Inflammatory macrophage (primary cell): ENCODE measurements around the gene FNDC5.
"Not testable (repeated sequence)": the region's sequence is repeated elsewhere in the genome, so short reads cannot be mapped to it uniquely, and the experiment has no call there.

ENCODE experiments used
- DNase-seq, 2 donors: peaks; one replicate each; pipeline ENCODE4 v3.0.0-alpha.2; 2020 to 2022
- total RNA-seq, 18 experiments: gene quantifications; one replicate each; lab custom pipeline; 2026; ENCODE audit warnings: mixed read lengths in 6 of 18, inconsistent platforms in 2 of 18; lab: John Stamatoyannopoulos, UW

The FNDC5 gene
- 0 to 0.25 (median 0.06) reads per million in 18 experiments for total RNA-seq

DNA sequence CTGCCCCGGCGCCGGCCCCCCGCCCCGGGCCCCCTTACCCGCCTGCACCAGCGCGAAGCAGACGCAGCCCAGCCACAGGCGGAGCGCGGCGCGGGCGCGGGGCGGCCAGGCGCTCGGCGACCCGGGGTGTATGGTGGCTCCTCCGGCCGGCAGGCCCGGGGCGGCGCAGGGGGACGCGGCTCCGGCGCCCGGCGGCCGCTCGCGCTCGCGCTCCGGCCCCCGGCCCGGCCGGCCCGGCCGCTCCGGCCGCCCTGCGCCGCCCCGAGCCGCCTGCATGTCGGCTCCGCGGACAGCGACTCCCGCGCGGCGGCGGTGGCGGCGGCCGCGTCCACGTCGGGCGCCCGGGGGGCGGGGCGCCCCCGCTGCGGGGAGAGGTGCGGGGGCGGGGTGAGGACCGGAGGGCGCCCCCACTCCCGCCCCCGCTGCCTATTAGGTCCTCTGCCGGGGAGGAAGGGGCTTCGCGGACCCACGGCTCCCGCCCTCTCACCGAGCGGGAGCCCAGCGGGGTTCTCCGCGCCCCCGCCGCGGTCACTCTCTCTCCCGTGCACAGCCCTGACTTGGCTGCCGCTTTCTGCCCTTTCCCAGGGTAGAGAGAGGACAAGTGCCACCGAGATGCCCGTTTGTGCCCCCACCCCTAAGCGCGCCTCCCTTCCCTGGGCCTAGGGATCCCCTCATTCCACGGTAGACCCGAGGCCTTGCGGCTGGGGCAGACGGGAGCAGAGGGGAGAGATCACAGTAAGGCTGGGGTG, at the start of gene FNDC5:
Gene FNDC5, minus strand, starts transcription at position 298 of the 749 bp plus-strand sequence.
- DNase-seq, result no peak

DNA sequence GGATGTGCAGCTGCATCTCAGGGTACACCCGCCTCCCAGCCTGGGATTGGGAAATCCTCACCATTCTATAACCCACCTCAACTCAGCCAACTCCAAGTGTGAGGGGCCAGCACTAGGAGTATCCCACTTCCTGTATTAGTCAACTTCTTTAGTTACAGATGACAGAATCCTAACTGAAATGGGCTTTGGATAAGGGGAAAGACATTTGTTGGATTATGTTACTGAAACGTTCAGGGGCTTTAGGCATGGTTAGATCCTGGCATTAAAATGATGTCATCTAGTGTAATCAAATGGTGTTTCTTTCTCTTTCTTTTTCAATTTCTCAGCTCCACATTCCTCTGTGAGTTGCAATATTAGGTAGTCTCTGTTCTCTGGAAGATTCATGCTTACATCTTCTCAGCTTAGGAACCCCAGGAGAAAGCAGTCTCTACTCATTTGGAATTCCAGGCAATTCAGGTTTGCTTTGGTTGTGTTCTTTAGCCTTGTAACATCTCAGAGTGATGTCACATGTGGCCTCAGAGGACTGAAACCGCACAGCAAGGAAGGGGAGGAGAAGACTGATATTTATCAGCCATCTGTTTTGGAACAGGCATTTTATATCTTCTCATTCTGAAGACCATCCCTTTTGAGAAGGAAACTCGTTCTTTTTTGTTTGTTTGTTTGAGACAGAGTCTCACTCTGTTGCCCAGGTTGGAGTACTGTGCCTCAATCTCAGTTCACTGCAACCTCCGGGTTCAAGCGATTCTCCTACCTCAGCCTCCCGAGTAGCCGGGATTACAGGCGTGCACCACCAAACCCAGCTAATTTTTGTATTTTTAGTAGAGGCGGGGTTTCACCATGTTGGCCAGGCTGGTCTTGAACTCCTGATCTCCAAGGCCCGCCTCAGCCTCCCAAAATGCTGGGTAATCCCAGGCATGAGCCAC, 49.4 kb upstream of the FNDC5 start:
- no peak for DNase-seq

DNA sequence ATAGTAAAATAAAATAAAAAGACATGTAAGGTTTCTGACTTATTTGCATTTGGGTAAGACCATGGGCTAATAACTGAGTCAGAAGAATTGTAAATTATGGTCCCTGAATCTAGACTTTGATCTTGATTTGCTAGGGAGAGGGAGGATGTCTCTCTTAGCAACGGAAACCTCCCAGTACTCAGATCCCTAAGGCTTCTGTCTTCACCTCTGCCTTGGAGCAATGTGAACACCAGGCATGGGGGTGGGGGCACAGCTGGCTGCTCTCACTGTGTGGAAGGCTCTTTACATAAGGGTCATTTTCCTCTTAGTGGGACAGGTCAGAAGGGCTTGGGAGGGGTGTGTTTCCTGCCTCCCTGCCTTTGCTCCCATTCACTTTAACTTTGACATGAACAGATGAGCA, 47.5 kb upstream of the FNDC5 start:
- DNase-seq, result no peak

DNA sequence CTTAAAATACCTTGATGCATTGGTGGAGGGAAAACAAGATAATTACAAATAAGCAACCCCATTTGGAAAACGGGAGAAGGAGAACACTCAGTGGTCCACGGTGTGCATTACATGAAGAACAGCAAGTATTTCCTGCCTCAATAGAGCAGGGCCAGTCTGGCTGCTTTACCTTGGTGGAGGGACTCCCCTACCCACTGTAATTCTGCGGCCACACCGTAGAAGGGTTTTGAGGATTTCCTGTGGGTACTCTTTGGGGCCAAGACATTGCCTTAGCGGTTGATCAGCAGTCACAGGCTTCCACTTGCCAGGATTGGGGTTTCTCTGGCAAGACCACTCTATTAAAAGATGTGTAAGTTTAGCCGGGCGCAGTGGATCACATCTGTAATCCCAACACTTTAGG, 46.8 kb upstream of the FNDC5 start:
- no peak for DNase-seq

DNA sequence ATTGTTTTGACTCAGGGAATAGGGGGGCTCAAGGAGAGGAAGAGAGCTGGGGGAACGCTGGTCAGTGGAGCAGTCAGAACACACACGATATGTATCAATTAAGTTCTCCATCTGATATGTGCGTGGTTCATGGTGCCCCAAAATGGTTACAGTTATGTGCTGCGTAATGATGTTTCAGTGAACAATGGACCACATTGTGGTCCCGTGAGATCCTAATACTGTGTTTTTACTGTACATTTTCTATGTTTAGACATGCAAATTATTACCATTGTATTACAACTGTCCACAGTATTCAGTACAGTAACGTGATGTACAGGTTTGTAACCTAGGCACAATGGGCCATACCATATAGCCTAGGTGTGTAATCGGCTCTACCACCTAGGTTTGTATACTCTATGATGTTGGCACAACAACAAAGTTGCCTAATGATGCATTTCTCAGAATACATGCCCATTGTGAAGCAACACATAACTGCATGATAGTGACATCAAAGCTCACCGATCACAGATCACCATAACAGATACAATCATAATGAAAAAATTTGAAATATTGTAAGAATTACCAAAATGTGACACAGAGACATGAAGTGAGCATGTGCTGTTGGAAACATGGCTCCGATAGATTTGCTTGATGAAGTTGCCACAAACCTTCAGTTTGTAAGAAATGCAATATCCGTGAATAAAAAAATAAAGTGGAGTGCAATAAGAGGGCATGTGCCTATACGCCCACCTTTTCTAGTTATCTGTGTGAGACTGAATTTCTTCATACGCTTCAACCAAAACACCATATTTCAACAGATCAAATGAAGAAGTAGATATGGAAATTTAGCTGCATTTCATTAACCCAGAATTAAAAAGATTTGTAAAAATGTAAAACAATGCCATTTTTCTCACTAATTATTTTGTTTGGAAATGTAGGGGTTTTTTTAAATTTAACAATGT, 45.3 kb upstream of the FNDC5 start:
- peak; percentile 29 to 53 for DNase-seq

DNA sequence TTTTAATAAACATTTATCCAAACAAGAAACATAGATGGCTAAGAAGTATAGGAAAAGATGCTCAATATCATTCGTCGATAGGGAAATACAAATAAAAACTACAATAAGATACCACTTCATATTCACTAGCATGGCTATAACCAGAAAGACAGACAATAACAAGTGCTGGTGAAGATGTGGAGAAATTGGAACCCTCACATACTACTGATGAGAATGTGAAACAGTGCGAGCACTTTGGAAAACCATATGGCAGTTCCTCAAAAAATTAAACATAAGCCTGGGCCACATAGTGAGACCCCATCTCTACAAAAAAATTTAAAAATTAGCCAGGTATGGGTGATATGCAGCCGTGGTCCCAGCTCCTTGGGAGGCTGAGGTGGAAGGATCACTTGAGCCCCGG, 39.6 kb upstream of the FNDC5 start:
- DNase-seq, result no peak

DNA sequence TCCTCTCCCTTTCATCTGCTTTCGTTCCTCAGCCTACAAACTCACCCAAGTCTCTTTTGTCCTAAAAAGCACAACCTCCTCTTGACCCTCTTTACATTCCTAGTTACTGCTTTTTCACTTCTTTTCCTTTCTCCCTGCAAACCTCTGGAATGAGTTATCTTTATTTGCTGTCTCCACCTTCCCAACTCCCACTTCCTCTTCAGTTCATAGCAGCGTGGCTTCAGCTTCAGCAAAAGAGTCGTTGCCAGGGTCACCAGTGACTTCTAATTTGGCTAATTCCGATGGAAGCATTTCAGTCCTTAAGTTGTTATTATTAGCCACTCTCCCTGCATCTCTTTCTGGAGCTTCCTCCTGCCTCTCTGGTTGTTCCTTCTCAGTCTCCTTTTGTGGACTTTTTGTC, 36.7 kb upstream of the FNDC5 start:
- no peak for DNase-seq

DNA sequence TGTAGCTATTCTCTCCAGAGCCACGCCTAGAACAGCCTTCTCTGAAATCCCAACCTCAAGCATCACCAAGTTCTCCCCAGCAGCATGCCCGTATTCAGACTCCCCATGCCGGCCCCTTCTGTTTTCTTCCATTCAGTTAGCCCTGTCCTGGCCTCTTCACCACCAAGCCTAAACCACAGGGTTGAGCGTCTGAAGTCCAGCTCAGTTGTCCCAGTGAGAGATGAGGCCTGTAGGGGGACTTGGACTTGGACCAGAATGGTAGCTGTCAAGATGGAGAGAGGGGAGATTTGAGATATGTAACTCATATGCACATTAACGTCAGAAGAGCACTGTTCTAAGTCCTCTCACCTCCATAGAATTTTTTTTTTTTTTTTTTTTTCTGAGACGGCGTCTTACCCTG, 35.9 kb upstream of the FNDC5 start:
- no peak for DNase-seq

DNA sequence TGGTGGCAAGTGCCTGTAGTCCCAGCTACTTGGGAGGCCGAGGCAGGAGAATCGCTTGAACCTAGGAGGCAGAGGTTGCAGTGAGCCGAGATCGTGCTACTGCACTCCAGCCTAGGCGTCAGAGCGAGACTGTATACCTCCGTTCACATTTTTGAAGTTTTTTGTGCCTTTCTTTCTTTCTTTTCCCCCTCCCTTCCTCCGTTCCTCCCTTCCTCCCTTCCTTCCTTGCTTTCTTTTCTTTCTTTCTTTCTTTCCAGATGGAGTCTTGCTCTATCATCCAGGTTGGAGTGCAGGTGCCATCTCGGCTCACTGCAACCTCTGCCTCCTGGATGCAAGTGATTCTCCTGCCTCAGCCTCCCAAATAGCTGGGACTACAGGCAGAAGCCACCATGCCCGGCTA, 34.9 kb upstream of the FNDC5 start:
- not testable (repeated sequence) for DNase-seq

DNA sequence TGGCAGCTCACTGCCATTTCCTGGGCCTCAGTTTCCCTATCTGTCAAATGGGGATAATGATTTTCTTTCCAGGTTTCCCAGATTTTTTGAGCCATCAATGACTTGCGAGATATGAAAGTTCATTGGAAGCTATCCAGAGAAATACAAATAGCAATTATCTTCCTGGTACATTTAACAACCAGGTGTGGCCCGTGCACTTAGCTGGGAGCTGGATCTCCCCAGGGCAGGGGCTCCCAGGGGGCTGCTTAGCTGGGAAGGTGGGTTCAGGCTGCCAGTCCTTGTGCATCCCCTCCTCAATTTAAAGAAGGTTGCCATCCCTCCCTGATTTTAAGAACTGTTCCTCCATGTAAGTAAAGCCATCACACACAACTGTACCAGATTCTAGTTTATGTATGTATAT, 34.1 kb upstream of the FNDC5 start:
- DNase-seq, result no peak

DNA sequence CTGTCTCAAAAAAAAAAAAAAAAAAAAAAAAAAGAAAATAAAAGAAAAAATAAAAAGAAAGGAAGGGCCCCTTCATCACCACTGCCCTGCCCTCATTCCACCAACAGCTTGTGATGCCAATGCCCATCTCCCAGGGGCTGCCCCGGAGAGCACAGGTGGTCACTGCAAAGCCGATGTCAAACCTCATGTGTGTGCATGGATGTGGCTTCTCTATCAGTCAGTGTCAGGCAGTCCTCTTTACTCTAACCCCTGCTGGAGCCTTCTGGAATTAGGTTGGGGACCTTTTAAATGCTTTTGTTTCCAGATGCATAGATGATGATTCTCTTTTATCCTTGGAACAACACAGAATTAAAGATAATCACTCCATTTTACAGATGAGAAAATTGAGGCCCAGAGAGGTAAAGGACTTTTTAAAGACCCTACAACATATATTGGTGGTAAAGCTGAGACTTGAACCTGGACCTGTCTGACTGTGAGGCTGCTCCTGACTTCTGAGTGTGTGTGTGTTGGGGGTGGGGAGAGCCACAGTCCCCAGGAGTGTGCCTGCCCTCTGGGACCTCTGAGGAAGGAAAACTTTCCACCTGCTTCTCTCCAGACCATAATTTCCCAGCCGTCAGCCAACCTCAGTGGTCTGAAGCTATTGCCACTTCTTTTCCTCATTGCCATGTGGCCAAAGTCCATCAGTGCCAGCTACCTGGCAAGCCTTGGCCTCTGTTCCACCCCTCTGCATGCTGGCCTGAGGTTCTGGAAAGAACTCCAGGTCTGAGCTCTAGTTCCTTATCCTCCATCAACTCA, 33.5 kb upstream of the FNDC5 start:
- no peak for DNase-seq

DNA sequence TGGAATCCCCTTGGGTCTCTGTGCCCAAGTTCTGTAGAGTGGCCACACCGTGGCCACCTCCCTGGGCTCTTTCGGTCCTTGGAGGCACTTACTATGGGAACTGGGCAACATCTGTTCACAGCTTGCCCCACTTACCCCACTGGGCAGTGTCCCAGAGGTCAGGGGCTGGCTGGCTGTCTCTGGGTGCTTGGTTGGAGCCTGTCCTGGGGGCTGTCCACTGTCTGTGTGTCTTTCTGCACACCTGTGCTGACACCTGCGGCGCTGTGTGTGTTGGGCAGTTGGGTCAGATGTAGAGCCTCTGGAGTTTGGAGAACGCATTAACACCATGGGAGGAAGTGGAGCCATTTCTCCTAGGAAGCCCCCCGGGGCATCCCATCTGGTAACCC, 31.8 kb upstream of the FNDC5 start:
- no peak for DNase-seq

DNA sequence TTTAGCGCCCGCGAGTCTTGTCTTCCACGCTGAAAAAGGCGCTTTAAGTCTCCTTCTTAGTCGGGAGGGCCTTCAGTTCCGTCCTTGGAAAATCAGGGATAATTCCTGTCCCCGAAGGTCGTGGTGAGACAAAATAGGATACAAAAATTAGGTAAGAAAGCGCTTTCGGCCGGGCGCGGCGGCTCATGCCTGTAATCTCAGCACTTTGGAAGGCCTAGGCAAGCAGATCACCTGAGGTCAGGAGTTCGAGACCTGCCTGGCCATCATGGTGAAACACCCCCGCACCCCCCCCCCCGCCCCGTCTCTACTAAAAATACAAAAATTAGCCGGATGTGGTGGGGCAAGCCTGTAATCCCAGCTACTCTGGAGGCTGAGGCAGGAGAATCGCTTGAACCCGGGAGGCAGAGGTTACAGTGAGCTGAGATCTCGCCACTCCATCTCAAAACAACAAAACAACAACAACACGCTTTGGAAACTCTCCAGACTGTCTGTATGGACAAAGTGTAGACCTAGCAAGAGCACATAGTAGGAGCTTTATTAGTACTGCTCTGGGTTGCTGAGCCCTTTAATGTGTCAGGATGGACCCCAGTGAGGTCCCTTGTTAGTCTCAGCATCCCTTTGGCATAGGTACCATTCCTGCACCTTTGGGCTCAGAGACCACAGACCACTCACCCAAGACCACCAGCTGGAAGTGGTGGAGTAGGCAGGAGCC, 31.3 kb upstream of the FNDC5 start:
- no peak for DNase-seq

DNA sequence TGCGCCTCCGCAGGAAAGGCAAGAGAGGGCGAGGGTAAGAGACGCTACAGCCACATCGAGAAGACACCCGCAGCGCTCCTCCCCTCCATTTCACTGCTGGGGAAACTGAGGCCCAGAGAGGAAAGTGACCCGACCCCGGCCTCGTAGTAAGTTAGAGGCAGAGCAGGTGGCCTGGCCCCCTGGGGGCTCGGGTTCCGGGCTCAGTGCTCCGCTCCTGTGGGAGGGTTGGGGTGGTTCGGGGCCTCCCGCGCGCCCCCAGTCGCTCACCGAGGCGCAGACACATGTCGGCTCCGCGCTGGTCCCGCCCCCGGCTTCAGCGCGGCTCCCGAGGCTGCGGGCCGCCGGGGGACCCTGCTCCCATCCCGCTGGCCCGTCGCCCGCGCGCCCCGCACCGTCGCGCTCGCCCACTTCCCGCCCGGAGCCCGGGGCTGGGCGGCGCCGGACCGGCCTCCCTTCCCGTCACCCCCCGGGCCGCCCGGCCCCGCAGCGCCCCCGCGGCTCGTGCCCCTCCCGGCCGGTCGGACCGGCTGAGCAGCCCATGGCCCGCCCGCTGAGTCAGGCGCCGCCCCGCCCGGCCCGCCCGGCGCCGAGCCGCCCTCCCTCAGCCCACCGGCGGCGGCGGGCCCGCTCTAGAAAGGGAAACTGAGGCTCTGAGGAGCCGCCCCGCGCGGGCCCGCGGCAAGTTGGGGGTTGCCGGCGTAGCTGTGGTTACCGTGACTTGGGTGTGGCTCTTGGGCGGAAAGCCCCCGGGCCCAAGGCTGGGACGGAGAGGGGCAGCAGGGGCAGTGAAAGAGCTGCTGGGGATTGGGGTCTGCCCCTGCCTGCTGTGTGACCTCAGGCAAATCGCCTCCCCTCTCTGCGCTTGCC, 30.5 kb upstream of the FNDC5 start, which contains the start of gene TMEM54:
Gene TMEM54, minus strand, starts transcription at position 434 of the 867 bp plus-strand sequence. Its CDS starts 151 bp downstream, at position 283.
- no peak for DNase-seq

DNA sequence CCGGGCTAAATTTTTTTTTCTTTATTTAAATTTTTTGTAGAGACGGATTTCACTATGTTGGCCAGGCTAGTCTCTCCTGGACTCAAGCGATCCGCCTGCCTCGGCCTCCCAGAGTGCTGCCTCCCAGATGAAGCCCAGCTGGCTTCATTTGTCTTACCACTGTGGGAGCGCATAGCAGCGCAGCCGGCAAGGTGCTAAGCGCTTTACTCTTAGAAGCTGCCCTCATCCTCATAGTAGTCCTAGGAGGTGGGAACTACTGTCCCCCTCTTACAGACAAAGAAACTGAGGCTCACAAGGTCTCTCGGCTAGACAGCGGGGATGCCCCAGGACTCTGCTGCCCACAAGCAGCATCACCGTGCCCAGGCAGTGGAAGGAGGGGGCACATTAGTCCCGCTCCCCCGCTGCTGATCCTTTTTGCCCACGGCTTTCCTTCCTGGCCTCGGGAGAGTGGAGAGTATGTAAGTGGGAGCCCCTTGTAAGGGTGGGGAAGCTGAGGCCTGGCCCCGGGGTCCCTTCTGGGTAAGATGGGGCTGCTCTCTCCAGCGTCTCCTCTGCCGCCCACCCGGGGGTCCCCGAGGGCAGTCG, 29.8 kb upstream of the FNDC5 start:
- no peak for DNase-seq

DNA sequence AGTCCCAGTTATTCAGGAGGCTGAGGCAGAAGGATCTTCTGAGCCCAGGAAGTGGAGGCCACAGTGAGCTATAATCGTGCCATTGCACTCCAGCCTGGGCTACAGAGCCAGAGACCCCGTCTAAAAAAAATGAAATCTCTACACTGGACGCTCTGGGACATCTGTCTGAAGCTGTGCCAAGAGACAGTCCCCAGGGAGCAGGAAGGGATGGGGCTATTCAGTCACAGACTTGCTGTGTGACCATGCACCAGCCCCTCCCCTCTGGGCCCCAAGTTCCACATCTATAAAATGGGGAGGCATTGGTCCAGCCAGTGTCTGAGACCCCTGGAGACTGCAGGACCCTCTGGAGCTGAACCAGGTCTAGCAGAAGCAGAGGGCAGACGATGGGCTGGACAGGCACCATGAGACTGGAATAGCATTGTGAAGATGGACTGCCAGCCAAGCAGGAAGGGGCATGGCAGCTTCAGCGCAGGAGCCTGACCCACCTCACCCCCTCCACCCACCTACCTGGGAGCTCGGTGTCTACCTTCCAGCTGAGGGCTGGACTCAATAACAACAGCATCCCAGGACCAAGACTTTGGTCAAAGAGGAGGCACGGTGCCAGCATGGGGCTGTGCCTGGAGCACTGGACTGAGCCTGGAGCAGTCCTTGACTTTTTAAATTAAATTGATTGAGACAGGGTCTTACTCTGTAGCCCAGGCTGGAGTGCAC, 29.0 kb upstream of the FNDC5 start:
- no peak for DNase-seq

DNA sequence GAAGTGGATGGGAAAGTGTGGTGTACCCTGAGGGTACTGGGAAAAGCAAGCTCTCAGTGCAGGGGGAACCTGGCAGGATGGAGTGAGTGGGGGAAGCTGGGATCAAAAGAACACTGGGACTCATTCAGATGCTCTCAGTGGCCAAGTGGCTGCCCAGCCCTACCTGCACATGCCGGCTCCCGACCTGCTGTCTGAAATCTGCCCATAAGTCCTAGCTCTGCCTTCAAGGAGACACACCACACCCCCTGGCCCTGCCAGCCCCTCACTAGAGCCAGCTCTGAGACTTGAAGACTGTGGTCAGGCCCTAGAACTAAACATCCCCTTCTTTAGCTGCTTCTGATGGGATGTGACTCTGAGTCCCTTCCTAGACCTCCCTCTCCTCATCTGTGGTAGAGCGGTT, 28.2 kb upstream of the FNDC5 start:
- DNase-seq, result no peak

DNA sequence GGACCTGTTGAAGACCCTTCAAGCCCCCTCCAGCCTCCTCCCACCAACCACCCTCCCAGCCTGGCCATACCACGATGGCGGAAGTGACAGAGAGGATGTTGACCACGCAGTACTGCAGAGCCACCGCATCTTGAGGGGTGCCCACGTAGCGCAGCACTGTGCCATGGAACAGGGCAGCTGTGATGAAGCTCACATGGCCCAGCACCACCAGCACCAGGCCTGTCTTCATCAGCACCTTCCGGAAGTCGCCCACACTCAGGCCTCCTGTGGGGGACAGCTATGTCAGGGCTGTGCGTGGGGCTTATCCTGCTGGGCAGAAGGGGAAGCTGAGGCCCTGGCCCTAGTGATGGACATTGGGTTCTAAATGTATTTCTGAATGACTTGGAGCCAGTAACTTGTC, 27.3 kb upstream of the FNDC5 start:
- no peak for DNase-seq
